GM13977 (cell line): ENCODE measurements around the gene GRID2.

Experiments
- DNase-seq: peaks from one replicate; pipeline ENCODE4 v3.0.0; 2012; ENCODE audit warnings: low spot score
- in situ Hi-C: fragments of 300-500 bp; cut with MboI; formaldehyde crosslinking; loops from one replicate; pipeline ENCODE4 v1.12.0; 2022; ENCODE audit warnings: low sequenced_read_pairs, low pct_unique_long_range_greater_than_20kb, mixed read lengths, inconsistent platforms; ENCODE audit not compliant: unreplicated experiment
- TF ChIP-seq, protein P1 (sequence below): IDR thresholded peaks from 2 replicates; pipeline ENCODE4 v1.5.1; 2012; ENCODE audit warnings: mild to moderate bottlenecking, control low read depth; ENCODE audit not compliant: insufficient read depth; ENCODE audit errors: extremely low read depth, missing control alignments

GRID2 gene

DNA sequence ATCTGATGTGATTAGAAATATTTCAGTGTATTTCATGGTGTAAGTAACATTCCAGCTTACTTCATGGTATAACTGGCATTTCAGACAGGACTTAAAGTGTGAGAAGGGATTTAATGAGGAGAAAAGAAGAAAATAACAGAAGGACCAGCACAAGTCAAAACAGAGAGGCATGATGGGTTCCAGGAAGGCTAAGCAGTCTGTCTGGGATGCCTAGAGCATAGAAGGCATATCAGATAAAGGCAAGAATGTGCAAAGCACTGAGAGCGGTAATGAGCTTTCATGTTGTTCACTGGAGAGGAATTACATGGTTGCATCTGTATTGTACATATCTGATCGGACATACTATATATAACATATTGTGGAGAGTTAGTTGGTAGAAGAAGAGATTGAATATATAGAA is 54.2 kb downstream of the GRID2 start:
- in situ Hi-C loops: no loop called here
- TF ChIP-seq, protein P1, sequence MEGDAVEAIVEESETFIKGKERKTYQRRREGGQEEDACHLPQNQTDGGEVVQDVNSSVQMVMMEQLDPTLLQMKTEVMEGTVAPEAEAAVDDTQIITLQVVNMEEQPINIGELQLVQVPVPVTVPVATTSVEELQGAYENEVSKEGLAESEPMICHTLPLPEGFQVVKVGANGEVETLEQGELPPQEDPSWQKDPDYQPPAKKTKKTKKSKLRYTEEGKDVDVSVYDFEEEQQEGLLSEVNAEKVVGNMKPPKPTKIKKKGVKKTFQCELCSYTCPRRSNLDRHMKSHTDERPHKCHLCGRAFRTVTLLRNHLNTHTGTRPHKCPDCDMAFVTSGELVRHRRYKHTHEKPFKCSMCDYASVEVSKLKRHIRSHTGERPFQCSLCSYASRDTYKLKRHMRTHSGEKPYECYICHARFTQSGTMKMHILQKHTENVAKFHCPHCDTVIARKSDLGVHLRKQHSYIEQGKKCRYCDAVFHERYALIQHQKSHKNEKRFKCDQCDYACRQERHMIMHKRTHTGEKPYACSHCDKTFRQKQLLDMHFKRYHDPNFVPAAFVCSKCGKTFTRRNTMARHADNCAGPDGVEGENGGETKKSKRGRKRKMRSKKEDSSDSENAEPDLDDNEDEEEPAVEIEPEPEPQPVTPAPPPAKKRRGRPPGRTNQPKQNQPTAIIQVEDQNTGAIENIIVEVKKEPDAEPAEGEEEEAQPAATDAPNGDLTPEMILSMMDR: no peak
- no peak for DNase-seq

DNA sequence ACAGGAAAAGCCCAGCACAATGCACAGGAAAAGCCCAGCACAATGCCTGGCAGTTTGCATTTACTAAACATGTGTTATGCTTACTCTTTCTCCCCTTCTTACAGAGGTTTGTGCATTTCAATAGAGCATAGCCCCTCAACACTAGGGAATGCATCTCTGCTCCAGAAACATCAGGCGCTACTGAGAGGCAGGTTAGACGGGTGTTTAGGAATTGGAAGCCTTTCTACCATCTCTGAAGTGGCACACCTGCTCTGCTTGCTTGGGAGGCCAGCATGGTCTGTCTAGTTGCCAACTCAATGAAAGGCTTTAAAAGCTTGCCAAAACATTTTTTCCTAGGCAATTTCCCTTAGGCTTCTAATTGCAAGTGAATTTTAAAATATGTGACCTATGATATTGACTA is 55.7 kb downstream of the GRID2 start:
- in situ Hi-C loops: no loop called here
- TF ChIP-seq, protein P1: no peak
- DNase-seq: no peak

- in situ Hi-C loops: no loop called here
- TF ChIP-seq, protein P1: no peak
- no peak for DNase-seq
Measured at GRCh38 chr4:92362028-92362427, 58.3 kb downstream of the GRID2 start.

- in situ Hi-C loops: no loop called here
- DNase-seq: no peak
- TF ChIP-seq, protein P1: no peak
Measured at GRCh38 chr4:92368653-92369052, 64.9 kb downstream of the GRID2 start.

DNA sequence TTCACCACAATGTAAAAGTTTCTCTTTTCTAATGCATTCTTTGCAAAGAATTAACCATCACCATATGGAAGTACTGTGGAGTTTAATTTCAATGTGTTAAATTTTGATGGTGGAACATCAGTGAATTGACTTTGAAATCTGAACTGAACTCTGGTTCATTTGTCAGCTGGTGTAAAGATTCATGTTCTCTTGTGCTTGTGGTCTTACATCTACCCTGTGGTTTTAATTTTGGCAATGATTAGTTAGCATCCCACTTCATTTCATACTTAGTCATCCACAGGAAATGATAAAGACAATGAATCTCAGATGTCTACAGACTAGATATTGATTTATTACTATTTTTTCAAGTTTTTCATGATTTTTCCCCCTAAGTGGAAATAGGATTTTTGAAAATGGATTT is 77.8 kb downstream of the GRID2 start:
- TF ChIP-seq, protein P1: no peak
- in situ Hi-C loops: no loop called here
- no peak for DNase-seq

- no peak for DNase-seq
- in situ Hi-C loops: no loop called here
- TF ChIP-seq, protein P1: no peak
Measured at GRCh38 chr4:92382128-92382527, 78.4 kb downstream of the GRID2 start.
